HEK293 (cell line): ENCODE data around the gene TRAF7.

ENCODE experiments used
- CTCF ChIA-PET: fragments of 350-600 bp; formaldehyde crosslinking; extraction: SDS; loops from one replicate; lab custom pipeline; 2021; ENCODE audit warnings: antibody characterized with exemption; lab: Yijun Ruan, JAX
- POLR2A ChIA-PET: fragments of 300-600 bp; formaldehyde crosslinking; extraction: SDS; loops from one replicate; lab custom pipeline; 2020; ENCODE audit warnings: antibody characterized with exemption, inconsistent platforms; lab: Yijun Ruan, JAX
- H3K27ac ChIP-seq: fragments of 200-500 bp; sonication (Bioruptor generic); 2 replicates; pipeline ENCODE4 v1.5.1; 2014; ENCODE audit warnings: low read depth, low read length, control low read depth, inconsistent platforms; ENCODE audit errors: extremely low read depth
- H3K36me3 ChIP-seq, 2 experiments: fragments of 200-500 bp in 1 of 2; sonication (Bioruptor generic) in 1 of 2; 1 replicate in 1 of 2; 2 replicates in 1 of 2; pipeline ENCODE4 v1.5.1; 2014 to 2017; ENCODE audit warnings: inconsistent platforms in 2 of 2, low read length in 2 of 2; ENCODE audit not compliant: control insufficient read depth in 2 of 2, insufficient read depth in 1 of 2
- H3K4me1 ChIP-seq: fragments of 200-500 bp; sonication (Bioruptor generic); 2 replicates; pipeline ENCODE4 v1.5.1; 2014; ENCODE audit warnings: mild to moderate bottlenecking, low read length, inconsistent platforms; ENCODE audit not compliant: control insufficient read depth, insufficient read depth
- H3K4me3 ChIP-seq: 2 replicates; pipeline ENCODE4 v1.5.1; 2011; ENCODE audit warnings: low read depth, mild to moderate bottlenecking, control low read depth, low read length, moderate library complexity
- H3K9me3 ChIP-seq: fragments of 200-500 bp; sonication (Bioruptor generic); 2 replicates; pipeline ENCODE4 v1.5.1; 2014; ENCODE audit warnings: low read depth, low read length, inconsistent platforms; ENCODE audit not compliant: control insufficient read depth, insufficient read depth
- ATF2 ChIP-seq: fragments of 450-650 bp; formaldehyde crosslinking; IDR thresholded peaks from 2 replicates; pipeline ENCODE4 v1.5.1; 2016; ENCODE audit warnings: missing biosample characterization, missing genetic modification characterization, low read depth
- FEZF1 ChIP-seq: fragments of 450-650 bp; formaldehyde crosslinking; IDR thresholded peaks from 2 replicates; pipeline ENCODE4 v1.5.1; 2016; ENCODE audit warnings: missing biosample characterization, missing genetic modification characterization
- KLF10 ChIP-seq: fragments of 450-650 bp; IDR thresholded peaks from 2 replicates; pipeline ENCODE4 v1.5.1; 2018; ENCODE audit warnings: missing biosample characterization, mild to moderate bottlenecking, missing genetic modification characterization
- KLF9 ChIP-seq: fragments of 450-650 bp; formaldehyde crosslinking; IDR thresholded peaks from 2 replicates; pipeline ENCODE4 v1.5.1; 2016; ENCODE audit warnings: missing biosample characterization, missing genetic modification characterization, low read depth
- MEIS1 ChIP-seq: sonication (generic); formaldehyde crosslinking; IDR thresholded peaks from 2 replicates; pipeline ENCODE4 v1.8.1; 2022; ENCODE audit warnings: missing genetic modification reagents, mild to moderate bottlenecking, borderline replicate concordance
- PATZ1 ChIP-seq: fragments of 450-650 bp; formaldehyde crosslinking; IDR thresholded peaks from 2 replicates; pipeline ENCODE4 v1.5.1; 2016; ENCODE audit warnings: missing biosample characterization, missing genetic modification characterization
- PRDM1 ChIP-seq: fragments of 450-650 bp; formaldehyde crosslinking; IDR thresholded peaks from 2 replicates; pipeline ENCODE4; 2016; ENCODE audit warnings: missing biosample characterization, missing genetic modification characterization
- SP2 ChIP-seq: fragments of 450-650 bp; formaldehyde crosslinking; IDR thresholded peaks from 2 replicates; pipeline ENCODE4 v1.5.1; 2016; ENCODE audit warnings: missing biosample characterization, missing genetic modification characterization
- TRIM28 ChIP-seq: IDR thresholded peaks from 2 replicates; pipeline ENCODE4 v1.6.1; 2011; ENCODE audit warnings: low read length, control low read depth, borderline replicate concordance
- ZBTB11 ChIP-seq: fragments of 450-650 bp; formaldehyde crosslinking; conservative IDR thresholded peaks from 2 replicates; pipeline ENCODE4 v1.5.1; 2016; ENCODE audit warnings: low read depth, missing biosample characterization, missing genetic modification characterization
- ZBTB8A ChIP-seq: fragments of 450-650 bp; formaldehyde crosslinking; IDR thresholded peaks from 2 replicates; pipeline ENCODE4 v1.5.1; 2016; ENCODE audit warnings: missing biosample characterization, missing genetic modification characterization
- ZNF223 ChIP-seq: fragments of 450-650 bp; formaldehyde crosslinking; IDR thresholded peaks from 2 replicates; pipeline ENCODE4 v1.5.1; 2016; ENCODE audit warnings: missing biosample characterization, missing genetic modification characterization
- ZNF239 ChIP-seq: fragments of 450-650 bp; formaldehyde crosslinking; IDR thresholded peaks from 2 replicates; pipeline ENCODE4 v1.5.1; 2016; ENCODE audit warnings: missing biosample characterization, missing genetic modification characterization
- ZNF692 ChIP-seq: fragments of 450-650 bp; formaldehyde crosslinking; IDR thresholded peaks from 2 replicates; pipeline ENCODE4 v1.5.1; 2016; ENCODE audit warnings: missing biosample characterization, missing genetic modification characterization
- ZSCAN5A ChIP-seq: fragments of 450-650 bp; formaldehyde crosslinking; IDR thresholded peaks from 2 replicates; pipeline ENCODE4 v1.5.1; 2016; ENCODE audit warnings: missing biosample characterization, missing genetic modification characterization

The TRAF7 gene

GRCh38 chr16:2207872-2208271 lies 52.3 kb downstream of the TRAF7 start:
- ChIA-PET POLR2A (interaction anchor here (1.1 kb wide), 1 partner anchor 52 kb away, joined by 5 read pairs; the partner anchor contains the start of gene TRAF7), CTCF (no interaction called here)
- no peaks in the 10 kb centered on the region for H3K9me3 ChIP-seq
- no peak overlapping the region for H3K4me3 ChIP-seq
- no peaks in the 10 kb centered on the region for H3K4me1 ChIP-seq
- peaks cover 0 to 47% of the 10 kb centered on the region in 2 experiments; a peak in 1 of 3 replicates for H3K36me3 ChIP-seq
- TF ChIP-seq PRDM1 = no peak
- TF ChIP-seq ZNF692 = no peak
- no peak for TF ChIP-seq MEIS1
- TF ChIP-seq FEZF1 (tag by site-specific recombination) = no peak
- no peak for TF ChIP-seq KLF9 (tag by site-specific recombination)
- TF ChIP-seq ZSCAN5A (tag by site-specific recombination) = no peak
- no peak for TF ChIP-seq ZBTB11 (tag by site-specific recombination)
- TF ChIP-seq ZNF223 = no peak
- no peak for TF ChIP-seq ZNF239 (tag by site-specific recombination)
- TF ChIP-seq ZBTB8A = no peak
- H3K27ac ChIP-seq = no peak overlapping the region

- Histone ChIP-seq H3K9me3 (no peaks in the 10 kb centered on the region), H3K27ac (no peak overlapping the region), H3K4me1 (no peaks in the 10 kb centered on the region), H3K36me3 (peaks cover 0 to 52% of the 10 kb centered on the region in 2 experiments; a peak in 1 of 3 replicates), H3K4me3 (no peak overlapping the region)
- TF ChIP-seq ATF2 (tag by site-specific recombination) (no peak), SP2 (tag by site-specific recombination) (no peak), KLF10 (peak; percentile 60; the same call in 1 of the 2 replicates), PATZ1 (tag by site-specific recombination) (0 out of 2 replicates have a peak, but pooled peaks have one; percentile 12), TRIM28 (no peak)
- CTCF ChIA-PET = interaction anchor here (0.7 kb wide), 1 partner anchor 83 kb away, joined by 3 read pairs; no protein-coding TSS in a partner anchor
- POLR2A ChIA-PET = interaction anchor here (0.8 to 1.5 kb wide), 4 partner anchors 14 to 53 kb away, joined by 4 to 7 read pairs (median 5); partner anchors contain the start of genes E4F1 and TRAF7
These were observed 52.7 kb downstream of the TRAF7 start for GRCh38 chr16:2208308-2208707.
